HG03469 (cell line): ENCODE results near the gene STK40.

ENCODE experiments used
- ATAC-seq: cut with Tn5 transposase; IDR thresholded peaks from one replicate; pipeline ENCODE4 v1.9.1; 2021; ENCODE audit warnings: mild to moderate bottlenecking, moderate library complexity, moderate number of reproducible peaks; ENCODE audit not compliant: unreplicated experiment

STK40 gene

GRCh38 chr1:36321119-36321951, 64.4 kb downstream of the STK40 start:
- ATAC-seq: no peak

GRCh38 chr1:36320767-36321118, 65.0 kb downstream of the STK40 start:
- ATAC-seq: no peak

- no peak for ATAC-seq
Measured at GRCh38 chr1:36320291-36320761, 65.4 kb downstream of the STK40 start.

GRCh38 chr1:36309397-36309796, 76.3 kb downstream of the STK40 start:
- no peak for ATAC-seq

- ATAC-seq: no peak
Measured at GRCh38 chr1:36307601-36308330, 78.0 kb downstream of the STK40 start.

GRCh38 chr1:36306902-36307456, 78.7 kb downstream of the STK40 start:
- peak; percentile 97 for ATAC-seq

- ATAC-seq: peak; percentile 8
Measured at GRCh38 chr1:36306210-36306901, 79.4 kb downstream of the STK40 start, which contains the start of gene SH3D21. Gene SH3D21 (plus strand): TSS chr1:36306368. CDS start chr1:36306421, 53 bp downstream.

- ATAC-seq: no peak
Measured at GRCh38 chr1:36305915-36306209, 79.9 kb downstream of the STK40 start.

- no peak for ATAC-seq
Measured at GRCh38 chr1:36304970-36305914, 80.5 kb downstream of the STK40 start.

- no peak for ATAC-seq
Measured at GRCh38 chr1:36304521-36304920, 81.2 kb downstream of the STK40 start.

- ATAC-seq: no peak
Measured at GRCh38 chr1:36303650-36304360, 81.9 kb downstream of the STK40 start.

- ATAC-seq: no peak
Measured at GRCh38 chr1:36303244-36303643, 82.5 kb downstream of the STK40 start.

- no peak for ATAC-seq
Measured at GRCh38 chr1:36301220-36301619, 84.5 kb downstream of the STK40 start.

- ATAC-seq: no peak
Measured at GRCh38 chr1:36300526-36300925, 85.2 kb downstream of the STK40 start.

GRCh38 chr1:36298640-36299039, 87.1 kb downstream of the STK40 start:
- no peak for ATAC-seq

GRCh38 chr1:36297062-36297461, 88.7 kb downstream of the STK40 start:
- no peak for ATAC-seq

GRCh38 chr1:36295390-36295789, 90.3 kb downstream of the STK40 start:
- ATAC-seq: no peak
